ENCODE measurements around the gene EME1. TPM values are rescaled to one million over a fixed set of nuclear protein-coding genes. Genes with fewer than 3 reads are reported as not detected.

EME1 gene
- total and polyA plus RNA-seq, 2 experiments from 2014 or later: 14.4 to 15.9 TPM

DNA sequence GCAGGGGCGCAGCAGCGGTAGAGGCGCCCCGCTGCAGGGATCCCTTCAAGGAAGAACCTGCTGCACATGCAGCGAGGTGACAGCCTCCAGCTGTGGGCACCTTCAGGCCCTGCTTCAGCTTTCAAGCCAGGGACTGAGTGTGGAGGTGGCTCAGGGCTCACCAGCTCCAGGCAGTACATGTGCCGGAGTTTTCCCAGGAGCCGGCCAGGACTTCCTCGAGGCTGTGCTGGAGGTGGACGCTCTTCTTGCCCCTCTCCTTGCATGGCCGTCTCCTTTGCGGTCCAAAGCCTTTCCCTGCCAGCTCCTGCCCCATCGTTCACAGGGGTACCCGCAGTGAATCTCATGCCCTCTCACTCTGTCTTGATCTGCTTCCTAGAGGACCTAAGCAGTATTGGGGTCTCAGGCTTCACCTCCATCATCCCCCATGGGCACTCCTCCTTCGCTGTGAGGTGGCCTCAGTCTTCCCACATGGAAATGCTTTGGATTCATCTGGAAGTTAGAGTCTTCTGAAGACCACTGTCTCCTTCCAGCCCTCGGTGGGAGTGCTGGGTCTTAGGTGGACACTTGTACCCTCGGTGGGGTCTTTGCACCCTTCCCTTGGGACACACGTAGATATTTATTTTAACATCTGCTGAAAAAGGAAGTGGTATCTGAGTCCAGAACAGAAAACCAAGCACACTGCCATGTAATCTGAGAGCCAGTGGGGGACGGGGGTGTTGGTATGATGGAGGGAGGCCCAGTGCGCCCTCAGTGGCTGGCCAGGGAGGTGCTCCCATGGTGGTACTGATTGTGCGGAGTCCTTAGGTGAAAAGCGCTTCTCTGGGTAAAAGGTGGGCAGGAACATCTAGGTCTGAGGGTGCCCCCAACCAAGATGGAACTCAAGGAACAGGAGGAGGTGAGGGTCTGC is 20.1 kb upstream of the EME1 start:
- H3K4me1 Mint-ChIP-seq: peaks cover 10% of the 10 kb centered on the region
- peaks cover 41% of the 10 kb centered on the region for H3K36me3 Mint-ChIP-seq (ENCODE audit: low read depth)
- ATAC-seq: peak; percentile 55
- no peak overlapping the region for H3K4me3 ChIP-seq
- H3K27me3 ChIP-seq (ENCODE audit: insufficient read depth): no peaks in the 10 kb centered on the region
- peaks cover 6% of the 10 kb centered on the region for H3K4me1 ChIP-seq (ENCODE audit: insufficient read depth)
- no peaks in the 10 kb centered on the region for H3K9me2 ChIP-seq (ENCODE audit: insufficient read depth)
- no peak for DNase-seq (ENCODE audit: low spot score)
- TF ChIP-seq EZH2 (IDR thresholded peaks at IDR 0.05; ENCODE audit: low read depth, unreplicated experiment) (no peak), CREB1 (CRISPR knock-in tag; IDR thresholded peaks at IDR 0.05; ENCODE audit: low read depth) (no peak)
- TF ChIP-seq, protein P1, sequence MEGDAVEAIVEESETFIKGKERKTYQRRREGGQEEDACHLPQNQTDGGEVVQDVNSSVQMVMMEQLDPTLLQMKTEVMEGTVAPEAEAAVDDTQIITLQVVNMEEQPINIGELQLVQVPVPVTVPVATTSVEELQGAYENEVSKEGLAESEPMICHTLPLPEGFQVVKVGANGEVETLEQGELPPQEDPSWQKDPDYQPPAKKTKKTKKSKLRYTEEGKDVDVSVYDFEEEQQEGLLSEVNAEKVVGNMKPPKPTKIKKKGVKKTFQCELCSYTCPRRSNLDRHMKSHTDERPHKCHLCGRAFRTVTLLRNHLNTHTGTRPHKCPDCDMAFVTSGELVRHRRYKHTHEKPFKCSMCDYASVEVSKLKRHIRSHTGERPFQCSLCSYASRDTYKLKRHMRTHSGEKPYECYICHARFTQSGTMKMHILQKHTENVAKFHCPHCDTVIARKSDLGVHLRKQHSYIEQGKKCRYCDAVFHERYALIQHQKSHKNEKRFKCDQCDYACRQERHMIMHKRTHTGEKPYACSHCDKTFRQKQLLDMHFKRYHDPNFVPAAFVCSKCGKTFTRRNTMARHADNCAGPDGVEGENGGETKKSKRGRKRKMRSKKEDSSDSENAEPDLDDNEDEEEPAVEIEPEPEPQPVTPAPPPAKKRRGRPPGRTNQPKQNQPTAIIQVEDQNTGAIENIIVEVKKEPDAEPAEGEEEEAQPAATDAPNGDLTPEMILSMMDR (conservative IDR thresholded peaks at IDR 0.05; ENCODE audit: low read depth in 2 of 2): 0 out of 4 replicates have a peak, but pooled peaks of 1 of the 2 experiments have one; percentile 6
- no peak overlapping the region for H3K4me3 Mint-ChIP-seq
- H4K20me1 ChIP-seq (replicated peaks; ENCODE audit: insufficient read depth): peaks cover 2% of the 10 kb centered on the region; the same call in 1 of the 2 replicates
- no peaks in the 10 kb centered on the region for H3F3A ChIP-seq (replicated peaks; ENCODE audit: low read depth)
- no peak overlapping the region for H3K27ac ChIP-seq (ENCODE audit: low read depth)
- peaks cover 18% of the 10 kb centered on the region for H3K79me2 ChIP-seq (replicated peaks; ENCODE audit: insufficient read depth)
- peaks cover 13% of the 10 kb centered on the region for H3K27me3 Mint-ChIP-seq (ENCODE audit: insufficient read depth, low read depth, poor library complexity)
- H3K27ac Mint-ChIP-seq: no peak overlapping the region
- no peaks in the 10 kb centered on the region; the same call in 2 of the 3 replicates for H3K9me3 Mint-ChIP-seq
- H2AFZ ChIP-seq: no peak overlapping the region
- no peaks in the 10 kb centered on the region for H3K36me3 ChIP-seq (ENCODE audit: insufficient read depth)
- H3K4me2 ChIP-seq: no peak overlapping the region

DNA sequence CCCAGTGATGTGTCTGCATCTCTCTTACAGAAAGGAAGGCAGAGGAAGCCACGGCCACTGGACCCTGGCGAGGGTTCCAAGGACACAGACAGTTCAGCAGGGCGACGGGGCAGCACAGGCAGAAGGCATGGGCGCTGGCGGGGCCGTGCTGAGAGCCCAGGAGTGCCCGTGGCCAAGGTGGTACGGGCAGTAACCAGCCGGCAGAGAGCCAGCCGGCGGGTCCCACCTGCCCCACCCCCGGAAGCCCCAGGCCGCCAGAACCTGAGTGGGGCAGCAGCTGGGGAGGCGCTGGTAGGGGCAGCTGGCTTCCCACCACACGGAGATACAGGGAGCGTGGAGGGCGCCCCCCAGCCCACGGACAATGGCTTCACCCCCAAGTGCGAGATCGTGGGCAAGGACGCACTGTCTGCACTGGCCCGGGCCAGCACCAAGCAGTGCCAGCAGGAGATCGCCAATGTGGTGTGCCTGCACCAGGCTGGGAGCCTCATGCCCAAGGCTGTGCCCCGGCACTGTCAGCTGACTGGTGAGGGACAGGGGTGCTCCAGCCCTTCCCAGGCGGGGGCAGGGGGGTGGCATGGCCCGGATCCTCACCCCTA is 19.3 kb upstream of the EME1 start:
- Histone ChIP-seq H4K20me1 (replicated peaks; ENCODE audit: insufficient read depth) (no peaks in the 10 kb centered on the region; the same call in 1 of the 2 replicates), H2AFZ (no peak overlapping the region), H3K36me3 (ENCODE audit: insufficient read depth) (no peaks in the 10 kb centered on the region), H3K27me3 (ENCODE audit: insufficient read depth) (no peaks in the 10 kb centered on the region), H3K9me2 (ENCODE audit: insufficient read depth) (no peaks in the 10 kb centered on the region), H3F3A (replicated peaks; ENCODE audit: low read depth) (no peaks in the 10 kb centered on the region), H3K27ac (ENCODE audit: low read depth) (no peak overlapping the region), H3K4me1 (ENCODE audit: insufficient read depth) (no peaks in the 10 kb centered on the region), H3K79me2 (replicated peaks; ENCODE audit: insufficient read depth) (peaks cover 10% of the 10 kb centered on the region; the same call in 1 of the 2 replicates), H3K4me3 (no peak overlapping the region), H3K4me2 (no peak overlapping the region)
- H3K4me1 Mint-ChIP-seq: peaks cover 4% of the 10 kb centered on the region; the same call in 2 of the 3 replicates
- ATAC-seq: no peak
- no peaks in the 10 kb centered on the region; the same call in 2 of the 3 replicates for H3K9me3 Mint-ChIP-seq
- H3K36me3 Mint-ChIP-seq (ENCODE audit: low read depth): peaks cover 47% of the 10 kb centered on the region
- H3K27ac Mint-ChIP-seq: no peak overlapping the region
- H3K27me3 Mint-ChIP-seq (ENCODE audit: insufficient read depth, low read depth, poor library complexity): peaks cover 13% of the 10 kb centered on the region
- DNase-seq (ENCODE audit: low spot score): no peak
- no peak overlapping the region for H3K4me3 Mint-ChIP-seq
- no peak for TF ChIP-seq EZH2phosphoT487 (IDR thresholded peaks at IDR 0.05; ENCODE audit: unreplicated experiment)
- TF ChIP-seq POLR2AphosphoS5 (IDR thresholded peaks at IDR 0.05; ENCODE audit: low read depth): no peak
- TF ChIP-seq ZNF114 (CRISPR knock-in tag; IDR thresholded peaks at IDR 0.05): no peak
- TF ChIP-seq, protein P2, sequence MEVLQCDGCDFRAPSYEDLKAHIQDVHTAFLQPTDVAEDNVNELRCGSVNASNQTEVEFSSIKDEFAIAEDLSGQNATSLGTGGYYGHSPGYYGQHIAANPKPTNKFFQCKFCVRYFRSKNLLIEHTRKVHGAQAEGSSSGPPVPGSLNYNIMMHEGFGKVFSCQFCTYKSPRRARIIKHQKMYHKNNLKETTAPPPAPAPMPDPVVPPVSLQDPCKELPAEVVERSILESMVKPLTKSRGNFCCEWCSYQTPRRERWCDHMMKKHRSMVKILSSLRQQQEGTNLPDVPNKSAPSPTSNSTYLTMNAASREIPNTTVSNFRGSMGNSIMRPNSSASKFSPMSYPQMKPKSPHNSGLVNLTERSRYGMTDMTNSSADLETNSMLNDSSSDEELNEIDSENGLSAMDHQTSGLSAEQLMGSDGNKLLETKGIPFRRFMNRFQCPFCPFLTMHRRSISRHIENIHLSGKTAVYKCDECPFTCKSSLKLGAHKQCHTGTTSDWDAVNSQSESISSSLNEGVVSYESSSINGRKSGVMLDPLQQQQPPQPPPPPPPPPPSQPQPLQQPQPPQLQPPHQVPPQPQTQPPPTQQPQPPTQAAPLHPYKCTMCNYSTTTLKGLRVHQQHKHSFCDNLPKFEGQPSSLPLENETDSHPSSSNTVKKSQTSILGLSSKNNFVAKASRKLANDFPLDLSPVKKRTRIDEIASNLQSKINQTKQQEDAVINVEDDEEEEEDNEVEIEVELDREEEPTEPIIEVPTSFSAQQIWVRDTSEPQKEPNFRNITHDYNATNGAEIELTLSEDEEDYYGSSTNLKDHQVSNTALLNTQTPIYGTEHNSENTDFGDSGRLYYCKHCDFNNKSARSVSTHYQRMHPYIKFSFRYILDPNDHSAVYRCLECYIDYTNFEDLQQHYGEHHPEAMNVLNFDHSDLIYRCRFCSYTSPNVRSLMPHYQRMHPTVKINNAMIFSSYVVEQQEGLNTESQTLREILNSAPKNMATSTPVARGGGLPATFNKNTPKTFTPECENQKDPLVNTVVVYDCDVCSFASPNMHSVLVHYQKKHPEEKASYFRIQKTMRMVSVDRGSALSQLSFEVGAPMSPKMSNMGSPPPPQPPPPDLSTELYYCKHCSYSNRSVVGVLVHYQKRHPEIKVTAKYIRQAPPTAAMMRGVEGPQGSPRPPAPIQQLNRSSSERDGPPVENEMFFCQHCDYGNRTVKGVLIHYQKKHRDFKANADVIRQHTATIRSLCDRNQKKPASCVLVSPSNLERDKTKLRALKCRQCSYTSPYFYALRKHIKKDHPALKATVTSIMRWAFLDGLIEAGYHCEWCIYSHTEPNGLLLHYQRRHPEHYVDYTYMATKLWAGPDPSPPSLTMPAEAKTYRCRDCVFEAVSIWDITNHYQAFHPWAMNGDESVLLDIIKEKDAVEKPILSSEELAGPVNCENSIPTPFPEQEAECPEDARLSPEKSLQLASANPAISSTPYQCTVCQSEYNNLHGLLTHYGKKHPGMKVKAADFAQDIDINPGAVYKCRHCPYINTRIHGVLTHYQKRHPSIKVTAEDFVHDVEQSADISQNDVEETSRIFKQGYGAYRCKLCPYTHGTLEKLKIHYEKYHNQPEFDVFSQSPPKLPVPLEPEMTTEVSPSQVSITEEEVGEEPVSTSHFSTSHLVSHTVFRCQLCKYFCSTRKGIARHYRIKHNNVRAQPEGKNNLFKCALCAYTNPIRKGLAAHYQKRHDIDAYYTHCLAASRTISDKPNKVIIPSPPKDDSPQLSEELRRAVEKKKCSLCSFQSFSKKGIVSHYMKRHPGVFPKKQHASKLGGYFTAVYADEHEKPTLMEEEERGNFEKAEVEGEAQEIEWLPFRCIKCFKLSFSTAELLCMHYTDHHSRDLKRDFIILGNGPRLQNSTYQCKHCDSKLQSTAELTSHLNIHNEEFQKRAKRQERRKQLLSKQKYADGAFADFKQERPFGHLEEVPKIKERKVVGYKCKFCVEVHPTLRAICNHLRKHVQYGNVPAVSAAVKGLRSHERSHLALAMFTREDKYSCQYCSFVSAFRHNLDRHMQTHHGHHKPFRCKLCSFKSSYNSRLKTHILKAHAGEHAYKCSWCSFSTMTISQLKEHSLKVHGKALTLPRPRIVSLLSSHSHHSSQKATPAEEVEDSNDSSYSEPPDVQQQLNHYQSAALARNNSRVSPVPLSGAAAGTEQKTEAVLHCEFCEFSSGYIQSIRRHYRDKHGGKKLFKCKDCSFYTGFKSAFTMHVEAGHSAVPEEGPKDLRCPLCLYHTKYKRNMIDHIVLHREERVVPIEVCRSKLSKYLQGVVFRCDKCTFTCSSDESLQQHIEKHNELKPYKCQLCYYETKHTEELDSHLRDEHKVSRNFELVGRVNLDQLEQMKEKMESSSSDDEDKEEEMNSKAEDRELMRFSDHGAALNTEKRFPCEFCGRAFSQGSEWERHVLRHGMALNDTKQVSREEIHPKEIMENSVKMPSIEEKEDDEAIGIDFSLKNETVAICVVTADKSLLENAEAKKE (CRISPR knock-in tag; IDR thresholded peaks at IDR 0.05): no peak
- TF ChIP-seq, protein P1 (conservative IDR thresholded peaks at IDR 0.05; ENCODE audit: low read depth in 2 of 2): no peak
- no peak for TF ChIP-seq STAT1 (IDR thresholded peaks at IDR 0.05; ENCODE audit: unreplicated experiment)
- TF ChIP-seq EZH2 (IDR thresholded peaks at IDR 0.05; ENCODE audit: low read depth, unreplicated experiment): no peak
